Liver (tissue), 3 donors: ENCODE results near the gene ZSWIM8.

Experiments used
- GABPA ChIP-seq, 2 donors: IDR thresholded peaks in 1 of 2; conservative IDR thresholded peaks in 1 of 2; 2 replicates each; pipeline ENCODE4 v1.6.1; 2016; ENCODE audit warnings: antibody characterized with exemption in 2 of 2, mild to moderate bottlenecking in 1 of 2, moderate library complexity in 1 of 2
- JUND ChIP-seq, 2 donors: IDR thresholded peaks; 2 replicates each; pipeline ENCODE4 v1.6.1; 2016; ENCODE audit warnings: antibody characterized with exemption in 2 of 2
- MAX ChIP-seq: IDR thresholded peaks from 2 replicates; pipeline ENCODE4 v1.6.1; 2016; ENCODE audit warnings: antibody characterized with exemption
- RAD21 ChIP-seq, 2 donors: IDR thresholded peaks; 2 replicates each; pipeline ENCODE4 v1.6.1; 2016; ENCODE audit warnings: antibody characterized with exemption in 2 of 2, mild to moderate bottlenecking in 2 of 2
- RXRA ChIP-seq, 2 donors: IDR thresholded peaks; 2 replicates each; pipeline ENCODE4 v1.6.1; 2017 to 2018; ENCODE audit warnings: antibody characterized with exemption in 2 of 2, mild to moderate bottlenecking in 1 of 2
- SP1 ChIP-seq: IDR thresholded peaks from 2 replicates; pipeline ENCODE4 v1.6.1; 2018; ENCODE audit warnings: antibody characterized with exemption, mild to moderate bottlenecking
- TAF1 ChIP-seq: conservative IDR thresholded peaks from 2 replicates; pipeline ENCODE4 v1.6.1; 2016; ENCODE audit warnings: antibody characterized with exemption, mild to moderate bottlenecking
- YY1 ChIP-seq: IDR thresholded peaks from 2 replicates; pipeline ENCODE4 v1.6.1; 2016; ENCODE audit warnings: antibody characterized with exemption, mild to moderate bottlenecking
- ZBTB33 ChIP-seq: IDR thresholded peaks from 2 replicates; pipeline ENCODE4 v1.6.1; 2016; ENCODE audit warnings: antibody characterized with exemption
- TF ChIP-seq, protein P1 (sequence below): fragments of 150-350 bp; IDR thresholded peaks from 2 replicates; pipeline ENCODE4 v1.5.1; 2017; ENCODE audit warnings: improper control_type of control experiment, low read depth, low read length; ENCODE audit not compliant: missing input control
- TF ChIP-seq, protein P2 (sequence below): IDR thresholded peaks from 2 replicates; pipeline ENCODE4 v1.6.1; 2016; ENCODE audit warnings: antibody characterized with exemption, mild to moderate bottlenecking
- donor health status: healthy.
- donor health status: healthy.

- TF ChIP-seq, protein P1, sequence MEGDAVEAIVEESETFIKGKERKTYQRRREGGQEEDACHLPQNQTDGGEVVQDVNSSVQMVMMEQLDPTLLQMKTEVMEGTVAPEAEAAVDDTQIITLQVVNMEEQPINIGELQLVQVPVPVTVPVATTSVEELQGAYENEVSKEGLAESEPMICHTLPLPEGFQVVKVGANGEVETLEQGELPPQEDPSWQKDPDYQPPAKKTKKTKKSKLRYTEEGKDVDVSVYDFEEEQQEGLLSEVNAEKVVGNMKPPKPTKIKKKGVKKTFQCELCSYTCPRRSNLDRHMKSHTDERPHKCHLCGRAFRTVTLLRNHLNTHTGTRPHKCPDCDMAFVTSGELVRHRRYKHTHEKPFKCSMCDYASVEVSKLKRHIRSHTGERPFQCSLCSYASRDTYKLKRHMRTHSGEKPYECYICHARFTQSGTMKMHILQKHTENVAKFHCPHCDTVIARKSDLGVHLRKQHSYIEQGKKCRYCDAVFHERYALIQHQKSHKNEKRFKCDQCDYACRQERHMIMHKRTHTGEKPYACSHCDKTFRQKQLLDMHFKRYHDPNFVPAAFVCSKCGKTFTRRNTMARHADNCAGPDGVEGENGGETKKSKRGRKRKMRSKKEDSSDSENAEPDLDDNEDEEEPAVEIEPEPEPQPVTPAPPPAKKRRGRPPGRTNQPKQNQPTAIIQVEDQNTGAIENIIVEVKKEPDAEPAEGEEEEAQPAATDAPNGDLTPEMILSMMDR = no peak
- TF ChIP-seq GABPA (IDR thresholded peaks at IDR 0.05 in 1 of 2, conservative IDR thresholded peaks at IDR 0.05 in 1 of 2) (no peak), JUND (IDR thresholded peaks at IDR 0.05) (no peak), RAD21 (IDR thresholded peaks at IDR 0.05) (no peak), SP1 (no peak), TAF1 (no peak), YY1 (no peak), RXRA (IDR thresholded peaks at IDR 0.05) (no peak), ZBTB33 (no peak), MAX (no peak)
- TF ChIP-seq, protein P2, sequence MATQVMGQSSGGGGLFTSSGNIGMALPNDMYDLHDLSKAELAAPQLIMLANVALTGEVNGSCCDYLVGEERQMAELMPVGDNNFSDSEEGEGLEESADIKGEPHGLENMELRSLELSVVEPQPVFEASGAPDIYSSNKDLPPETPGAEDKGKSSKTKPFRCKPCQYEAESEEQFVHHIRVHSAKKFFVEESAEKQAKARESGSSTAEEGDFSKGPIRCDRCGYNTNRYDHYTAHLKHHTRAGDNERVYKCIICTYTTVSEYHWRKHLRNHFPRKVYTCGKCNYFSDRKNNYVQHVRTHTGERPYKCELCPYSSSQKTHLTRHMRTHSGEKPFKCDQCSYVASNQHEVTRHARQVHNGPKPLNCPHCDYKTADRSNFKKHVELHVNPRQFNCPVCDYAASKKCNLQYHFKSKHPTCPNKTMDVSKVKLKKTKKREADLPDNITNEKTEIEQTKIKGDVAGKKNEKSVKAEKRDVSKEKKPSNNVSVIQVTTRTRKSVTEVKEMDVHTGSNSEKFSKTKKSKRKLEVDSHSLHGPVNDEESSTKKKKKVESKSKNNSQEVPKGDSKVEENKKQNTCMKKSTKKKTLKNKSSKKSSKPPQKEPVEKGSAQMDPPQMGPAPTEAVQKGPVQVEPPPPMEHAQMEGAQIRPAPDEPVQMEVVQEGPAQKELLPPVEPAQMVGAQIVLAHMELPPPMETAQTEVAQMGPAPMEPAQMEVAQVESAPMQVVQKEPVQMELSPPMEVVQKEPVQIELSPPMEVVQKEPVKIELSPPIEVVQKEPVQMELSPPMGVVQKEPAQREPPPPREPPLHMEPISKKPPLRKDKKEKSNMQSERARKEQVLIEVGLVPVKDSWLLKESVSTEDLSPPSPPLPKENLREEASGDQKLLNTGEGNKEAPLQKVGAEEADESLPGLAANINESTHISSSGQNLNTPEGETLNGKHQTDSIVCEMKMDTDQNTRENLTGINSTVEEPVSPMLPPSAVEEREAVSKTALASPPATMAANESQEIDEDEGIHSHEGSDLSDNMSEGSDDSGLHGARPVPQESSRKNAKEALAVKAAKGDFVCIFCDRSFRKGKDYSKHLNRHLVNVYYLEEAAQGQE = no peak
These were observed 27.9 kb downstream of the ZSWIM8 start for GRCh38 chr10:73813333-73813732.
